SK-N-SH (cell line): Measurements from ENCODE around the gene PPP2R3A. TPM values are rescaled to one million over a fixed set of nuclear protein-coding genes. Genes with fewer than 3 reads are reported as not detected.

ENCODE experiments used
- CTCF ChIA-PET: fragments of 300-600, 350-600 bp; formaldehyde crosslinking; extraction: SDS; loops from one replicate; lab custom pipeline; 2021; lab: Yijun Ruan, JAX
- POLR2A ChIA-PET: fragments of 350-600 bp; sonication (Branson Sonifier 250); formaldehyde crosslinking; extraction: SDS; loops from one replicate; lab custom pipeline; 2020; ENCODE audit warnings: antibody characterized with exemption, inconsistent platforms; lab: Yijun Ruan, JAX
- DNase-seq: peaks from one replicate; pipeline ENCODE4 v3.0.0; 2012
- H2AFZ ChIP-seq: fragments of 200-600 bp; sonication (generic); 2 replicates; pipeline ENCODE4 v1.8.1; 2016; ENCODE audit warnings: antibody characterized with exemption, mild to moderate bottlenecking, low read depth
- H3F3A ChIP-seq: fragments of 200-600 bp; sonication (generic); replicated peaks from 2 replicates; pipeline ENCODE3; 2016; ENCODE audit warnings: antibody characterized with exemption, mild to moderate bottlenecking; ENCODE audit not compliant: insufficient read depth
- H3K27ac ChIP-seq, 2 experiments: fragments of 200-500 bp in 1 of 2; fragments of 200-600 bp in 1 of 2; sonication (Bioruptor generic) in 1 of 2; sonication (generic), shearing (Covaris generic) in 1 of 2; 2 replicates each; pipeline versions ENCODE4 v1.5.1 to v1.6.1; 2014 to 2016; ENCODE audit warnings: low read depth in 2 of 2, inconsistent platforms in 1 of 2, low read length in 1 of 2, mild to moderate bottlenecking in 1 of 2, mixed read lengths in 1 of 2
- H3K27me3 ChIP-seq: fragments of 200-600 bp; sonication (generic), shearing (Covaris generic); 2 replicates; pipeline ENCODE4 v1.6.1; 2016; ENCODE audit warnings: mixed run types; ENCODE audit not compliant: insufficient read depth
- H3K36me3 ChIP-seq, 2 experiments: fragments of 200-500 bp in 1 of 2; fragments of 200-600 bp in 1 of 2; sonication (Bioruptor generic) in 1 of 2; sonication (generic) in 1 of 2; replicated peaks in 1 of 2; 2 replicates each; pipeline versions ENCODE3 to v1.5.1; 2014 to 2016; ENCODE audit warnings: low read length in 1 of 2, mild to moderate bottlenecking in 1 of 2; ENCODE audit not compliant: insufficient read depth in 2 of 2, control insufficient read depth in 1 of 2
- H3K4me1 ChIP-seq, 2 experiments: fragments of 200-500 bp in 1 of 2; fragments of 200-600 bp in 1 of 2; sonication (Bioruptor generic) in 1 of 2; sonication (generic), shearing (Covaris generic) in 1 of 2; 2 replicates each; pipeline versions ENCODE4 v1.5.1 to v1.6.1; 2014 to 2016; ENCODE audit warnings: low read depth in 1 of 2, low read length in 1 of 2, mixed run types in 1 of 2; ENCODE audit not compliant: insufficient read depth in 2 of 2, control insufficient read depth in 1 of 2
- H3K4me2 ChIP-seq: fragments of 200-600 bp; sonication (generic), shearing (Covaris generic); 2 replicates; pipeline ENCODE4 v1.6.1; 2017; ENCODE audit warnings: mixed run types
- H3K4me3 ChIP-seq, 2 experiments: fragments of 200-500 bp in 1 of 2; fragments of 200-600 bp in 1 of 2; sonication (Bioruptor generic) in 1 of 2; sonication (generic), shearing (Covaris generic) in 1 of 2; 2 replicates each; pipeline versions ENCODE4 v1.5.1 to v1.8.1; 2014 to 2016; ENCODE audit warnings: low read depth in 2 of 2, inconsistent platforms in 1 of 2, low read length in 1 of 2, mild to moderate bottlenecking in 1 of 2, mixed read lengths in 1 of 2, moderate library complexity in 1 of 2
- H3K79me2 ChIP-seq: fragments of 200-600 bp; sonication (generic); 2 replicates; pipeline ENCODE4 v1.8.1; 2017; ENCODE audit warnings: mild to moderate bottlenecking; ENCODE audit not compliant: insufficient read depth
- H3K9ac ChIP-seq: fragments of 200-600 bp; sonication (generic); 2 replicates; pipeline ENCODE4 v1.6.1; 2017; ENCODE audit warnings: mixed run types
- H3K9me2 ChIP-seq: fragments of 200-600 bp; sonication (generic); 2 replicates; pipeline ENCODE4 v1.6.1; 2017; ENCODE audit warnings: mixed run types
- H3K9me3 ChIP-seq: fragments of 200-600 bp; sonication (generic); 2 replicates; pipeline ENCODE4 v1.6.1; 2017; ENCODE audit warnings: mixed run types, mild to moderate bottlenecking, moderate library complexity
- H4K20me1 ChIP-seq: fragments of 200-600 bp; sonication (generic); 2 replicates; pipeline ENCODE4 v1.6.1; 2017; ENCODE audit warnings: mild to moderate bottlenecking, mixed run types; ENCODE audit not compliant: insufficient read depth
- ELF1 ChIP-seq: IDR thresholded peaks from 2 replicates; pipeline ENCODE4 v1.4.0; 2012
- FOXJ3 ChIP-seq: sonication (generic); formaldehyde crosslinking; IDR thresholded peaks from 2 replicates; pipeline ENCODE4 v1.5.1; 2020; ENCODE audit warnings: mild to moderate bottlenecking, missing genetic modification reagents
- MXI1 ChIP-seq: IDR thresholded peaks from 2 replicates; pipeline ENCODE4 v1.6.1; 2012; ENCODE audit warnings: mild to moderate bottlenecking, low read depth, low read length, improper control_type of control experiment
- NFIC ChIP-seq: IDR thresholded peaks from 2 replicates; pipeline ENCODE4 v1.4.0; 2012; ENCODE audit warnings: borderline replicate concordance
- NRF1 ChIP-seq: IDR thresholded peaks from 2 replicates; pipeline ENCODE4 v1.6.1; 2012; ENCODE audit warnings: low read depth, mild to moderate bottlenecking, low read length
- TCF12 ChIP-seq: IDR thresholded peaks from 2 replicates; pipeline ENCODE4 v1.4.0; 2012
- TEAD4 ChIP-seq: IDR thresholded peaks from 2 replicates; pipeline ENCODE4 v1.4.0; 2012; ENCODE audit warnings: mild to moderate bottlenecking, borderline replicate concordance; ENCODE audit not compliant: insufficient read depth
- WGBS: methylation state at CpG from one replicate; pipeline ENCODE4 v1.1.6; 2017; ENCODE audit warnings: low lambda C conversion rate; 5-methylcytosine and 5-hydroxymethylcytosine counted together
- polyA plus RNA-seq, 3 experiments: library from polyadenylated mRNA; depleted of rRNA; stranded (reverse); fragments of >200 nt; gene quantifications; 2 replicates each; pipeline ENCODE4 v1.2.3, GENCODE V29; 2012
- TF ChIP-seq, protein P1 (sequence below): IDR thresholded peaks from 2 replicates; pipeline ENCODE4 v1.4.0; 2012; ENCODE audit warnings: low read depth
- TF ChIP-seq, protein P2 (sequence below): fragments of 150-350 bp; IDR thresholded peaks from 2 replicates; pipeline ENCODE4 v1.6.1; 2016; ENCODE audit warnings: mild to moderate bottlenecking, low read depth, low read length

PPP2R3A gene
- polyA plus RNA-seq, 1 of the 3 experiments (the other 2 are of a cell fraction): 3.9 TPM

DNA sequence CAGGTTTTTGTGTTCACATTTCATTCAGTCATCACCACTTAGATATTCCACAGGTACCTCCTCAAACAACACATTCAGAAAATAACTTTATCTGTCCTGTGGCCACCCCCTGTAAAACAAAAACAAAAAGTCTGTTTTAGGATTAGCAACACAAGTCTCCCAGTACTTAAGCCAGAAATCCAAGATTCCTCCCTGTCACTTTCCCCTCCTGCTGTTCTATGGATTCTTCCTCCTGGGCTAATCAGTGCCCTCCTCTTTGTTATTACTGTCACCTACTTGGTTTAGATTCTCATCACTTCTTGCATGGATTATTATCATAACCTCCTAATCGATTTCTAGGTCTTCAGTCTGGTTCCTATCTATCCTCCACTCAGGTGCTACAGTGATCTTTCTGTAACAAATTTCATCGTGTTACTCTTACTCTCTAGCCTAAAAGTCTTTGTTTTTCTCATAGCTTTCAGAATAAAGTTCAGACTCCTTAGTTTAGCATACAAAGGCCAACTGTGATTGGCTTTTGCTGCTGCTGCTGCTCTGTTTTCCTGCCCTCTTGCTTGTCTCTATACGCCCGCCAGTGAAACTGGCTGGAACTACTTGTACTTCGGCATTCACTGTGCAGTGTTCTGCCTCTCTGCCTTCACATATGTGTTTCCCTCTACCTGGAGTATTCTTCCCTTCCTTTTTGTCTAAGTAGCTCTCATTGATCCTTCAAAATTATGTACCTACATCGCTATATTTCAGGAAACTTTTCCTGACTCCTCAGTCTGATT lies 32.2 kb downstream of the PPP2R3A start:
- 96% methylated on average over 6 of the region's 6 CpGs for WGBS
- no peak for DNase-seq
- H3K27me3 ChIP-seq: no peaks in the 10 kb centered on the region
- peaks cover 0 to 4% of the 10 kb centered on the region in 2 experiments; a peak in 2 of 4 replicates for H3K4me1 ChIP-seq
- TF ChIP-seq, protein P1, sequence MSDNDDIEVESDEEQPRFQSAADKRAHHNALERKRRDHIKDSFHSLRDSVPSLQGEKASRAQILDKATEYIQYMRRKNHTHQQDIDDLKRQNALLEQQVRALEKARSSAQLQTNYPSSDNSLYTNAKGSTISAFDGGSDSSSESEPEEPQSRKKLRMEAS: no peak
- no peak overlapping the region for H3K4me3 ChIP-seq
- ChIA-PET POLR2A (no interaction called here), CTCF (interaction anchor here (1.3 kb wide), 1 partner anchor 45 kb away, joined by 4 read pairs; no protein-coding TSS in a partner anchor)
- H3K79me2 ChIP-seq: peaks cover 73% of the 10 kb centered on the region
- no peak overlapping the region for H2AFZ ChIP-seq
- H3K27ac ChIP-seq: no peak overlapping the region
- no peak overlapping the region for H3K9ac ChIP-seq
- H3F3A ChIP-seq: peaks cover 2% of the 10 kb centered on the region
- no peaks in the 10 kb centered on the region for H4K20me1 ChIP-seq
- H3K36me3 ChIP-seq: peaks cover 0 to 10% of the 10 kb centered on the region in 2 experiments
- H3K9me2 ChIP-seq: no peaks in the 10 kb centered on the region
- H3K9me3 ChIP-seq: no peaks in the 10 kb centered on the region
- H3K4me2 ChIP-seq: no peak overlapping the region

DNA sequence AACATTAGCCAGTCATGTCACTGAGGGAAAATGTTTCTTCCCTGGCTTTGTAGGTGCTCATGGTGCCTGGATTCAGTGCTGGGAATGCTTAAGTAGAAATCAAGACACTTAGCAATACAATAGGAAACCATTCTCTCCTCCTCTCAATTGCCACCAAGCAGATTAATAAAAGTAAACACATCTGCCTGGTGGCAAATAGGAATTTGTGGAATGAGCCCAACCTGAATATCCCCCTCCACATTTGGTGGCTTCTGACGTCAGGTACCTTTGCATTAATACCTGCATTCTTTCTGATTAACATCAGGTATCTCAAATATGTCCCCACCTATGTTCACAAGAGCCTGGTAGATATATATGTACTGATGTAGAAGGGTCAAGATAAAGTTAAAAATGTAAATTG lies 42.7 kb downstream of the PPP2R3A start:
- H3K9me3 ChIP-seq: no peaks in the 10 kb centered on the region
- no peak overlapping the region for H3K27ac ChIP-seq
- no peaks in the 10 kb centered on the region for H3K4me1 ChIP-seq
- no peaks in the 10 kb centered on the region for H3K27me3 ChIP-seq
- 81% methylated on average over 1 of the region's 1 CpG for WGBS
- POLR2A ChIA-PET: no interaction called here
- TF ChIP-seq, protein P2, sequence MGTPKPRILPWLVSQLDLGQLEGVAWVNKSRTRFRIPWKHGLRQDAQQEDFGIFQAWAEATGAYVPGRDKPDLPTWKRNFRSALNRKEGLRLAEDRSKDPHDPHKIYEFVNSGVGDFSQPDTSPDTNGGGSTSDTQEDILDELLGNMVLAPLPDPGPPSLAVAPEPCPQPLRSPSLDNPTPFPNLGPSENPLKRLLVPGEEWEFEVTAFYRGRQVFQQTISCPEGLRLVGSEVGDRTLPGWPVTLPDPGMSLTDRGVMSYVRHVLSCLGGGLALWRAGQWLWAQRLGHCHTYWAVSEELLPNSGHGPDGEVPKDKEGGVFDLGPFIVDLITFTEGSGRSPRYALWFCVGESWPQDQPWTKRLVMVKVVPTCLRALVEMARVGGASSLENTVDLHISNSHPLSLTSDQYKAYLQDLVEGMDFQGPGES: no peak
- TF ChIP-seq NRF1 (no peak), MXI1 (no peak), TEAD4 (no peak), ELF1 (no peak), FOXJ3 (CRISPR knock-in tag) (no peak), NFIC (no peak), TCF12 (no peak)
- CTCF ChIA-PET: no interaction called here
- no peaks in the 10 kb centered on the region for H4K20me1 ChIP-seq
- H3K9ac ChIP-seq: no peak overlapping the region
- no peaks in the 10 kb centered on the region for H3F3A ChIP-seq
- H3K4me3 ChIP-seq: no peak overlapping the region
- no peak for DNase-seq
- peaks cover 4% of the 10 kb centered on the region for H3K79me2 ChIP-seq
- no peak overlapping the region for H3K4me2 ChIP-seq
- no peaks in the 10 kb centered on the region for H3K9me2 ChIP-seq
- peaks cover 3 to 5% of the 10 kb centered on the region in 2 experiments for H3K36me3 ChIP-seq
- no peak overlapping the region for H2AFZ ChIP-seq
